Activated T-cell treated with anti-CD3 and anti-CD28 coated beads, Interleukin-2, amount 50 U/mL, for 4 hours (primary cell): ENCODE results near the gene URM1. TPM values are rescaled to one million over a fixed set of nuclear protein-coding genes. Genes with fewer than 3 reads are reported as not detected.

Source experiments
- ATAC-seq, 2 donors: fragments of 200-7000 bp; cut with Tn5 transposase; one replicate each; pipeline ENCODE4 v1.10.0; 2021
- DNase-seq: peaks from one replicate; pipeline ENCODE4 v3.0.0-alpha.2; 2020
- H3K27me3 Mint-ChIP-seq: one replicate; pipeline ENCODE4 v1.8.0; 2021; ENCODE audit warnings: low read depth, mixed read lengths
- H3K36me3 Mint-ChIP-seq: one replicate; pipeline ENCODE4 v1.8.0; 2022; ENCODE audit warnings: mixed read lengths; ENCODE audit not compliant: insufficient read depth
- H3K4me1 Mint-ChIP-seq: one replicate; pipeline ENCODE4 v1.8.0; 2021; ENCODE audit warnings: low read depth, mixed read lengths
- H3K4me3 Mint-ChIP-seq: one replicate; pipeline ENCODE4 v1.8.0; 2021; ENCODE audit warnings: mild to moderate bottlenecking, moderate library complexity, mixed read lengths
- H3K9me3 Mint-ChIP-seq: one replicate; pipeline ENCODE4 v1.8.0; 2021; ENCODE audit warnings: mixed read lengths
- total RNA-seq, 3 donors: library from RNA; stranded (reverse); gene quantifications; one replicate each; pipeline ENCODE4 v1.2.1, GENCODE V29; 2021

Gene URM1
- total RNA-seq, 3 donors from 2014 or later = 93.3 to 106 (median 104) TPM

DNA sequence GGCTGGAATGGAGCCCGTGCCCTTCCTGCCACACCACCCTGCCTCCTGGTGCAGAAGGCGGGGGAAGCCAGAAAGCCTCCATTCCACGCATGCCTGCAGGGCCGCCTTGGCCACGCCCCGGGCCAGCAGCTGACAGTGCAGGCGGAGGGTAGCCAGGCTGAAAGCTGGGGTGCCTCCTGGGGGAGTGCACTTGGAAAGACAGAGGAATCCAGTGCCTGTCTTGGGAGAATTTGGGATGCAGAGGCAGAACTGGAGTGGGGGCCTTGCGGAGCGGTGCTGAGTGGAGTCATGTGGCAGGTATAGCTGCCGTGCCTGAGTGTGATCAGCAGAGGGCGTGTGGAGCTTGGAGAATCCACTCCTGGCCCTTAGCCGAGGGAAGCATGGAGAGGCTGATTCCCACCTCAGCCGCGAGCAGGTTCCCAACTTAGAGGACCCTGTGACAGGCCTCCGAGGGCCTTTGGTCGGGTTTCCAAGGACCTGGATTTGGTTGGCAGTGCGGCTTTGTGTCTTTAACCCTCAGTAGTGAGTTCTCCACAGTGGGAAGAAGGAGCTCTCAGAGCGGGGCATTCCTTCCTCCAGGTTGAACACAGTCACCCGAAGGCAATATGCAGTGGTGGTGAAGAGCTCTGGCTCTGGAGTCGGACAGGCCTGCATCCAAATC is 9.1 kb upstream of the URM1 start:
- peaks cover 3% of the 10 kb centered on the region for H3K36me3 Mint-ChIP-seq
- peak; percentile 83 to 86 for ATAC-seq
- peaks cover 5% of the 10 kb centered on the region for H3K4me1 Mint-ChIP-seq
- no peaks in the 10 kb centered on the region for H3K9me3 Mint-ChIP-seq
- peak overlapping the region; percentile 75 for H3K4me3 Mint-ChIP-seq
- peak; percentile 62 for DNase-seq
- peaks cover 2% of the 10 kb centered on the region for H3K27me3 Mint-ChIP-seq

DNA sequence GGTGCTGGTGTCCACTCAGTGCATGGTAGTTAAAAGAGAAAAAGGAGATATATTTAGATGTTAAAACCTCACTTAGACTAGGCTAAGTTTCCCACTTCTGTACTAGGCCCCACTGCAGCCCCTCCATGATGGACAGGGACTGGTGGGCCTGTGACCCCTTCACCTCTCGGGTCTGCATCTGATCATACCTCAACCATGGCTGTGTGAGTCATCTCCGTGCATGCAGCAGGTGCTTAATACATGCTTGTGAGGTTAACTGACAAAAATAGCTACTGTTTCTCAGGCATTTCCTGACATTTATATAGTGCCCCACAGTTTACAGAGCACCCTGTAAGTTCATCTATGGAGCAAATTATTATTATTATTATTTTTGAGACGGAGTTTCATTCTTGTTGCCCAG is 8.4 kb upstream of the URM1 start:
- Mint-ChIP-seq H3K4me3 (no peak overlapping the region), H3K27me3 (peaks cover 3% of the 10 kb centered on the region), H3K9me3 (no peaks in the 10 kb centered on the region), H3K4me1 (peaks cover 5% of the 10 kb centered on the region), H3K36me3 (peaks cover 3% of the 10 kb centered on the region)
- ATAC-seq (no peak), DNase-seq (no peak)

DNA sequence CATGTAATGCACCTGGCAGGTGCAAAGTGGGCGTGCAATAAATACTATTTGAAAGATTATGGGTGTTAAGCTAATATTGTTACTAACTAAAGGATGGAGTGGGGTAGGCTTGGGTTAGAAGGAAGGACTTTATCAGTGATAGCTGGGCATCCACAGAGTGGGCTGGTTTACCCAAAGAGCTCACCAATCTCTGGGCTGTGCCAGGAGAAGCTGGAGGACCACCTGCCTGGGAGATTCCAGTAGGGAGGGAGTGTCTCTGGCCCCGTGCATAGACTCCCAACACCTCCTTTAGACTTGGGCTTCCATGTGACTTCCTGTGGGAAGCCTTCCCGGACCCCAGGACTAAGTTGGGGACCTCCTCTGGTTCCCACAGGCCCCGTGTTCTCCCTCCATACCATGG is 5.6 kb upstream of the URM1 start:
- no peak for ATAC-seq
- no peak overlapping the region for H3K4me3 Mint-ChIP-seq
- peaks cover 10% of the 10 kb centered on the region for H3K4me1 Mint-ChIP-seq

DNA sequence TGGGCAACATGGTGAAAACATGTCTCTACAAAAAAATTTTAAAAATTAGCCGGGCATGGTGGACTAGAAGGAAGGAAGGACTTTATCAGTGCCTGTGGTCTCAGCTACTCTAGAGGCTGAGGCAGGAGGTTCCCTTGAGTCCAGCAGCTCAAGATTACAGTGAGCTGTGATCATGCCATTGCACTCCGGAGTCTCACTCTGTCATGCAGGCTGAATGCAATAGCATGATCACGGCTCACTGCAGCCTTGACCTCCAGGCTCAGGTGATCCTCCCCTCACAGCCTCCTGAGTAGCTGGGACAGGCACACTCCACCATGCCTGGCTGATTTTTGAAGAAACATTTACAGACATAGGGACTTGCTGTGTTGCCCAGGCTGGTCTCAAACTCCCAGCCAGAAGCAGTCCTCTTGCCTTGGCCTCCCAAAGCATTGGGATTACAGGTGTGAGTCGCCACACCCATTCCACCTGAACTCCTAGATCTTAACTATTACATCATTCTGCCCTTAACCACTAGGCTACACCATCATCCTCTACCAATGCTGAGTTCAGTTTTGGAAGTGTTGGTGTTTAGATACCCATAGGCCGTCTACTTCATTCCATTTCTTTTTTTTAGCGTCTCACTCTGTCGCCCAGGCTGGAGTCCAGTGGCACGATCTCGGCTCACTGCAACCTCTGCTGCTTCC is 2.0 kb upstream of the URM1 start:
- no peaks in the 10 kb centered on the region for H3K9me3 Mint-ChIP-seq

More for the DNA sequence above, 5.6 kb upstream of the URM1 start:
- H3K9me3 Mint-ChIP-seq = no peaks in the 10 kb centered on the region
- peaks cover 3% of the 10 kb centered on the region for H3K36me3 Mint-ChIP-seq
- no peak for DNase-seq
- peaks cover 3% of the 10 kb centered on the region for H3K27me3 Mint-ChIP-seq

DNA sequence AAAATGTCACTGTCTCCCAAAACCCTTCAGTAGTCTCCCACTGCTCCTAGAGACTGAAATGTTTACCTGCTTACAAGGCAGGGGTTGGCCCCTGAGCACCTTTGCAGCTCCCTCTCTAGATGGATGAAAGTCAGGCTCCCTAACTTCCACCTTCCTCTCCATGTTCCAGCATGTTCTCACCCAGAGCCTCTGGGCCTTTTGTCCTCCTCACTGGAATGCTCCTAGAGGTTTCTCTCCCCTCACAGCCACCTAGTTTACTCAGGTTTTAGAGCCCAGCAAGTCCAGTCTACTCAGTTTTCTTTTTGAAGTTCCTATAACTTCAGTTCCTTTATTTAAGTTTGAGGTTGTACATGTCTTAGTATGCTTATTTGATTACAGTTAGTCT is 815 bp upstream of the URM1 start:
- DNase-seq = no peak
- H3K4me3 Mint-ChIP-seq = peak overlapping the region; percentile 97

More for the DNA sequence above, 2.0 kb upstream of the URM1 start:
- Mint-ChIP-seq H3K4me3 (peak overlapping the region; percentile 8), H3K27me3 (peaks cover 3% of the 10 kb centered on the region), H3K4me1 (peaks cover 26% of the 10 kb centered on the region), H3K36me3 (peaks cover 10% of the 10 kb centered on the region)
- DNase-seq (no peak), ATAC-seq (no peak)

DNA sequence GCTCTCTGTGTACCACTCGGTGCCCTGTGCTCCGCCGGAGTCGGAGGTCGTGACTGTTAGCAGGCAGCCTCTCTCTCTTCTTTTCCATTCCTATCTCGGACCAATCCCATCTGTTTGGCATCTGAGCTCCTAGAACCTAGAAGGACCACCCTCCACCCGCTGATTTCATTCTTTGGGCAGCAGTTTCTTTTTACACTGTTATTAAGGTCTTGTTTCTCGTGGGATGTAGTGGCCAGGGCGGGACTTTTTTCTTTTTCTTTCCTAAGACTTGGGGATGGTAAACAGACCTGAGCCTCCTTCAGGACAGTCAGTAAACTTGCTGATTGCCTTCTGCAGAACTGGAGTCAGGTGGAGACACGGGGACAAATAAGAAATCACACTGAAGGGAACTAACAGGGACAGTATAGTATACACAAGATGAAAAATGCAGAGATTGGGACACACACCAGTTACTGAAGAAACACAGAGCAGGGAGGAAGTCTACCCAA is 500 bp downstream of the URM1 start:
- peaks cover 13% of the 10 kb centered on the region for H3K36me3 Mint-ChIP-seq
- peaks cover 3% of the 10 kb centered on the region for H3K27me3 Mint-ChIP-seq
- ATAC-seq = peak; percentile 49 to 55
- H3K9me3 Mint-ChIP-seq = no peaks in the 10 kb centered on the region
- peaks cover 28% of the 10 kb centered on the region for H3K4me1 Mint-ChIP-seq
- peak overlapping the region; percentile 97 for H3K4me3 Mint-ChIP-seq
- no peak for DNase-seq

More for the DNA sequence above, 815 bp upstream of the URM1 start:
- H3K4me1 Mint-ChIP-seq = peaks cover 26% of the 10 kb centered on the region
- no peak for ATAC-seq
- peaks cover 10% of the 10 kb centered on the region for H3K36me3 Mint-ChIP-seq
- no peaks in the 10 kb centered on the region for H3K9me3 Mint-ChIP-seq
- H3K27me3 Mint-ChIP-seq = peaks cover 3% of the 10 kb centered on the region

DNA sequence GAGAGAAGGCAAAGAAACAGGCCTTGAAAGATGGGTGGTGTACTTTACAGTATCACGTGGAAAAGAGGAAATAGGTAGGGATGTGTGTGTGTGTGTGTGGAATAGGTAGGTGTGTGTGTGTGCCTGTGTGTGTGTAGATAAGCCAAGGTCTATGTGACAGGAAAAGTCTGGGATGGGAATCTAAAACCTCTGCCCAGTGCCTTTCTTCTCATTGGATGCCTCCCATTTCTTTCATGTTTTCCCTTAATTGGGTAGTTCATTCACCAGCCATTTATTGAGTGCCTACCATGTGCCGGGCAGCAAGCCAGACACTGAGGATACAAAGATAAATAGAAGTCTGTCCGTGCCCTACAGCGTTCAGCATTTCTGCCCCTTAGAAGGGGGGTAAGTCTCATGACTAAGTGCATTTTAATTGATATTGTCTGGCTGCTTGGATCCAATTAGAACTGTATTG is 1.0 kb downstream of the URM1 start:
- no peak for ATAC-seq
- Mint-ChIP-seq H3K9me3 (no peaks in the 10 kb centered on the region), H3K4me1 (peaks cover 28% of the 10 kb centered on the region), H3K36me3 (peaks cover 13% of the 10 kb centered on the region), H3K27me3 (no peaks in the 10 kb centered on the region), H3K4me3 (peak overlapping the region; percentile 97)
- no peak for DNase-seq

DNA sequence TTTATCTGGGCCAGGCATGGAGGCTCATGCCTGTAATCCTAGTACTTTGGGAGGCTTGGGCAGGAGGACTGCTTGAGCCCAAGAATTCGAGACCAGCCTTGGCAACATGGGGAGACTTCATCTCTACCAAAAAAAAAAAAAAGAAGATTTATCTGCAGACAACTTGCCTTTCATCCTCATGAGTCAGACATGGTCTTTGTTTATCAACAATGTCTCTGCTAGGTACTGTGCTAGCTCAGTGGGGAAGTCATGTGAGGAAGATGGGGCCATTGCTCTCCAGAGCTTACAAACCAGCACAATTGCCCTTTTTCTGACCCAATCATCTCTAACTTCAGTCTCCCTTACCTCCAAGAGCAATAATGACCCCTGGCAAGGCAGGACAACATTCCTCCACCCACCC is 1.6 kb downstream of the URM1 start:
- H3K36me3 Mint-ChIP-seq = peaks cover 13% of the 10 kb centered on the region
- no peaks in the 10 kb centered on the region for H3K27me3 Mint-ChIP-seq
- ATAC-seq (no peak), DNase-seq (no peak)
- no peaks in the 10 kb centered on the region for H3K9me3 Mint-ChIP-seq
- H3K4me3 Mint-ChIP-seq = peak overlapping the region; percentile 97
- peaks cover 28% of the 10 kb centered on the region for H3K4me1 Mint-ChIP-seq

DNA sequence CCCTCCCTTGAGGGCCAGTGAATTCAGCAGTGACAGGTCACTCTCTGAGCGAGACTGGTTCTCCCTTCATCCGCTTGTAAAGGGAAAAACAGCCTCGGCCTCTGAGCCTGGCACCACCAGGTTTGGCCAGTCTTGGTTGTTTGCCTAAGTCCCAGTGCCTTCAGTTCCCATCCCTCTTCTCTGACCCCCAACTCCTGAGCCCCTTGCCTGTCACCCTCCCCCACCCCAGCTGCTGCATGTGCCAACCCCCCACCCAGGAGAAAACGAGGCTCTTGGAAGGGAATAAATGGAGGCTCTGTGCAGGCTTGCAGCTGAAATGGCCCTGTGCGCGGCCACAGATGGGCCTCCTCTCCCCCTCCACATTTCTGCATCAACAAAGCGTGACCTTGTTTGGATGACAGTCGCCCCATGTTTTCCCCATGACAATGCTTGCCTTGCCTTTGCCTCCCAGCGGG is 3.1 kb downstream of the URM1 start:
- Mint-ChIP-seq H3K27me3 (no peaks in the 10 kb centered on the region), H3K36me3 (peaks cover 16% of the 10 kb centered on the region), H3K9me3 (no peaks in the 10 kb centered on the region), H3K4me3 (no peak overlapping the region), H3K4me1 (peaks cover 28% of the 10 kb centered on the region)
- DNase-seq (no peak), ATAC-seq (no peak)

DNA sequence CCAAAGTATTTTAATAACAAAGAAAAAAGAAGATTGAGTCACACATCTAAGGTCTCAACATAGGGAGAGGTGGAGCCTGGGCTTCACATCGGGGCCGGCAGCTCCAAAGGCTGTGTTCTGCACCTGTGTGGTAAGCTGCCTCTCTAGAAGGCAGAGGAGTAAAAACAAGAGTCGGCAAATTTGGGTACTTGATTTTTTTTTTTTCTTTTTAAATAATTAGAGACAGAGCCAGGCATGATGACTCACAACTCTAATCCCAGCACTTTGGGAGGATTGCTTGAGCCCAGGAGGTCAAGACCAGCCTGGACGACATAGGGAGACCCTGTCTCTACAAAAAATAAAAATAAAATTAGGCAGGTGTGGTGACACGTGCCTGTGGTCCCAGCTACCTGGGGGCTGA is 4.7 kb downstream of the URM1 start:
- ATAC-seq (no peak), DNase-seq (no peak)
- H3K36me3 Mint-ChIP-seq = peaks cover 21% of the 10 kb centered on the region
- no peaks in the 10 kb centered on the region for H3K27me3 Mint-ChIP-seq
- peaks cover 21% of the 10 kb centered on the region for H3K4me1 Mint-ChIP-seq
- no peak overlapping the region for H3K4me3 Mint-ChIP-seq
- H3K9me3 Mint-ChIP-seq = no peaks in the 10 kb centered on the region

DNA sequence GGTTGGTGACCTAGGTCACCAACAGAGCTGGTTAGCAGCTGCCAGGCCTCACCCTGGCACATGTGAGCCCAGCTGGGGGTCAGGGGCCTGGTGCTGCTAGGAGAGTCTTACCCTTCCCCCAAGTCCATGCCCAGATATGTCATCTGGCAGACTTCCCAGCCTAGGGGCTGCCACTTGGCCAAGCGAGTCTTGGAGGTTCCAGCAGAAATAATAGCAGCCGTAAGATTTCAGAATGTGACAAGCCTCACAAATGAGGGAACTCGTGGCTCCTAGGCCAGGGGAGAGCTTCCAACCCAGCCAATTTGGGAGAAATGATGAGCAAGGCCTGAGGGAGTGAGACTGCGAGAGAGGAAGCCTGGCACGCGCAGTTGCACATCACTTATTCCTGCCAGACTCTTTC is 11.1 kb downstream of the URM1 start:
- ATAC-seq = no peak
- Mint-ChIP-seq H3K4me1 (no peaks in the 10 kb centered on the region), H3K4me3 (no peak overlapping the region), H3K36me3 (peaks cover 21% of the 10 kb centered on the region), H3K27me3 (no peaks in the 10 kb centered on the region), H3K9me3 (no peaks in the 10 kb centered on the region)
- no peak for DNase-seq

DNA sequence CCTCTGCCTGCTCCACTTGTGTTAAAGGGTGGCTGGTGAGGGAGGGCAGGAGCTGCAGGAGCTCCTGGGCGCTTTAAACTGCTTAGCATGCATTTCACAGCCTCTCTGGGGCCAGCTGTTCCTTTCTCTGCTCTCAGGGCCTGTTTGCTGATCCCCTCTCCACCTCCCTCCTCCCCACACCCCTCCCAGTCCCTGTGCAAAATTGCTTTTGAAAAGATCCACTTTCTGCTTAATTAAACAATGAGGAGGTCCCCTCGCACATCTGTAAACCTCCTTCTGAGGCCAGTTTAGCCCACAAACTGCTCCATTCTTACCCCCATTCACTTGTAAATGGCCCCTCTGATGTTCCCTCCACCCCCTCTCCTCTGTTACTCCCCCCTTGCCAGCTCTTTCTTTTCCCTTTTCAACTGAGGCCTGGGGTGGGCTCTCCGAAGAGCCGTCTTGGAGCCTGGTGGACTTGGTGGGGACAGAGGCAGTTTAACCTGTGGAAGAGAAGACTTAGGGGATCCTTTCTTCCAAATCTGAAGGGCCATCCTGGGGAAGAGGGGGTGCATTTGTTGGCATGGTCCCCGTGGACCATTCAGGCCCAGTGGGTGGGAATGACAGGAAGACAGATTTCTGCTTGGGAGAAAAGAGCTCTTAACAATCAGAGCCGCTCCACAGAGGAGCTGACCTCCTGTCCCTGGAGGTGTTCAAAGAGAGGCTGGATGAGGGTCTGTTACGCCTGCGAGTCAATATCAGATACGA is 12.0 kb downstream of the URM1 start:
- Mint-ChIP-seq H3K9me3 (no peaks in the 10 kb centered on the region), H3K4me3 (no peak overlapping the region), H3K36me3 (peaks cover 29% of the 10 kb centered on the region), H3K4me1 (no peaks in the 10 kb centered on the region), H3K27me3 (no peaks in the 10 kb centered on the region)
- ATAC-seq (no peak), DNase-seq (no peak)

DNA sequence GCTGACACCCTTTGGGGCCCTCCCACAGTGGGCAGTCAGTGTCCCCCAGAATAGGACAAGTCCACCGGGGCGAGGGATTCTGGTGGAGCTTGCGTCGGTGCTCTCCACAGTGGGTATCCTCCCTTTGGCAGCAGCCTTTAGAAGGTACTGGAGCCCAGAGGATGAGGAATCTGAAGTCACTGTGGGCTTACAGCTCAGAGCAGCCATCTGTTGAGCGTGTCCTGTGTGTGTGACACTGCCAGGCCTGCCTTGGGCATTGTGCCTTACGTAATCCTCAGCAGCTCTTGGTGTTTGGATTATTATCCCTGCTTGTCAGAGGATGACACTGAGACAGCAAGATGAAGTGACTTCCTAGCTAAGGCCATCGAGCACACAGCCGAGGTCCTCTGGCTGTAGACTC is 12.6 kb downstream of the URM1 start:
- no peak overlapping the region for H3K4me3 Mint-ChIP-seq
- H3K4me1 Mint-ChIP-seq = no peaks in the 10 kb centered on the region
- no peaks in the 10 kb centered on the region for H3K9me3 Mint-ChIP-seq
- no peaks in the 10 kb centered on the region for H3K27me3 Mint-ChIP-seq
- H3K36me3 Mint-ChIP-seq = peaks cover 29% of the 10 kb centered on the region
- no peak for ATAC-seq
- no peak for DNase-seq

DNA sequence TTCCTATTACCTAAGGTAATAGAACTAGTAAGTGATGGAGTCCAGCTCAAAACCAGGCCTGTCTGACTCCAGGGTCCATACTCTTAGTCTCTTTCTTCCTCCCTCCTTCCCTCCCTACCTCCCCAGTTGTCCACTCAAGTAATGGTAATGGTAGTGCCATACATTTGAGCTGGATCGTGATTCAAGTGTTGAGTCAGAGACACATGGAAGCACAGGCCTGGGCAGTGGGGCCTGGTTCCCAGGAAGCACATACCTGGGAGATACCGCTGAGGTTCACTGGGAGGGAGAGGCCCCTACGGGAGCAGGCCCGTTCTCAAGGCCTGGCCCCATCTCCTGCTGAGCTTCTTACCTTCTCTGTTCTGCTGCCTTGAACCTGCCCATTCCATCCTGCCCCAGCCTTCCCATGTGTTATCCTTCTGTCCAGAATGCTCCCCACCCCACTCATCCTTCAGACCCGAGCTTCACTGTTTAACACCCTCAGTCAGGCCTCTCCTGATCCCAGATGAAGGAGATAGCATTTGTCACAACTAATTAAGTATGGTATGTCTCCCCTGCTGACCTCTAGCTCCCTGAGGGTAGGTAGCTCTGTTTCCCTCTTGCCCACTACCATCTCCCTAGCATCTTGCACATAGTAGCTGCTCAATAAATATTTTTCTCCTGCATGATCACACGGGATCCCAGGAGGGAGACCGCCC is 13.8 kb downstream of the URM1 start:
- DNase-seq = no peak
- no peak overlapping the region for H3K4me3 Mint-ChIP-seq
- no peaks in the 10 kb centered on the region for H3K27me3 Mint-ChIP-seq
- peaks cover 33% of the 10 kb centered on the region for H3K36me3 Mint-ChIP-seq
- H3K4me1 Mint-ChIP-seq = no peaks in the 10 kb centered on the region
- no peaks in the 10 kb centered on the region for H3K9me3 Mint-ChIP-seq
- no peak for ATAC-seq
